UCSD-AML1 (cell line): ENCODE data around the gene CCSER2.
"Not testable (repeated sequence)": the region's sequence is repeated elsewhere in the genome, so short reads cannot be mapped to it uniquely, and the experiment has no call there.

Experiments
- DNase-seq: peaks from one replicate; lab custom pipeline; 2025; ENCODE audit not compliant: unreplicated experiment; lab: John Stamatoyannopoulos, UW

Gene CCSER2

DNA sequence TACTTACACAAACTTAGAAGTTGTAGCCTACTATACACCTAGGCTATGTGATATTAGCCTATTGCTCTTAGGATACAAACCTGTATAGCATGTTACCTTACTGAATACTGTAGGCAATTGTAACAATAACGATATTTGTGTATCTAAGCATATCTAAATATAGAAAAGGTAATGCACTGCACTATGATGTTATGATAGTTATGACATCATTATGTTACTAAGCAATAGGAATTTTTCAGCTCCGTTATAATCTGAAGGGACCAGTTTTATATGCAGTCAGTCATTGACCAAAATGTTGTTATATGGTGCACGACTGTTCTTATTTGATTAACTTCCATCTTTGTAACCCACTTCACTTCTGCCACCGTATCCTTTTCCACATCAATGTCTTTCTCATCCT, 62.0 kb downstream of the CCSER2 start:
- DNase-seq, result no peak

DNA sequence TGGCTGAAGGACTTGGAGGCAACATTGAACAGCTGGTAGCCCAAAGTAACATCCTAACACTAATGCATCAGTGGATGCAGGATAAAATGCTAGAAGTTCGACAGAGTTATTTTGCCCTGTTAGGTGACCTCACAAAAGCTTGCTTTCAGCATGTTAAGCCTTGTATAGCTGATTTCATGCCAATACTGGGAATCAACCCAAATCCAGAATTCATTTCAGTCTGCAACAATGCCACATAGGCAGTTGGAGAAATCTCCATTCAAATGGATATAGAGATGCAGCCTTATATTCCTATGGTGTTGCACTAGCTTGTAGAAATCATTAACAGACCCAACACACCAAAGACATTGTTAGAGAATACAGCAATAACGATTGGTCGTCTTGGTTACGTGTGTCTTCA, 62.9 kb downstream of the CCSER2 start:
- no peak for DNase-seq

DNA sequence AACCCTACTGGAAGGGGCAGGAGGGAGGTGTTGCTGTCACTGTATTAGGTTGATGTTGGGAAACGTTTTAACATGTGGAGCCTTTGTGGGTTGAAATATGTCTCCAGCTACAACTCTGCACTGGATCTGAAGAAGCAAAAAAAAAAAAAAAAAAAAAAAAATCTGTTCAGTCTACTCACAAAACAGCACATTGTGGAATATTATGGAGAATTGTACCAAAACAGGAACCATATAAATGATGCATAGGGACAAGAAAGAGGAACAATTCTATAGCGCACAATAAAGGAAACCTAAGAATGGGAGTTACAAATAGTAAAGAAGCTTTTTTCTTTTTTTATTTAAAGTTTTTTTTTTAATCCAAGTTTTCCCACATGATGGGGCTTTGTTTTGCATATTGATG, 63.8 kb downstream of the CCSER2 start:
- no peak for DNase-seq

DNA sequence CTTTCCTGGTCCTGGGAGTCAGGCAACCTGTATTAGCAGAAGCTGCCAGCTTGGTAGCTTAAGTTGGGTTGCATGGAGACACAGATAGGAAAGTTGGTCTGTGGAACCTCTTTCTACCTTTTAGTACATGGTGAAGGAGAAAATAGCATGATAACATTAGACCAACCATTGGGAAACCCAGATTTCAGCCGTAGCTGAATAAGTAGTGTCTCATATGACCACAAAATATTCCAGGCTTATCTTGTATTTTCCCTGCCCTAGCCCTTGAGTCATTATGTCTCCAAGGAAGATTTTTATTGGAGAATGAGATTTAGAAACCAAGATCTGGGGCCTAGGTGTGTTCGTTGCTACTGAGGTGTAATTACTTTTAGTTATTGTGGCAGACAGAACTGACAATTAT, 67.2 kb downstream of the CCSER2 start:
- no peak for DNase-seq

DNA sequence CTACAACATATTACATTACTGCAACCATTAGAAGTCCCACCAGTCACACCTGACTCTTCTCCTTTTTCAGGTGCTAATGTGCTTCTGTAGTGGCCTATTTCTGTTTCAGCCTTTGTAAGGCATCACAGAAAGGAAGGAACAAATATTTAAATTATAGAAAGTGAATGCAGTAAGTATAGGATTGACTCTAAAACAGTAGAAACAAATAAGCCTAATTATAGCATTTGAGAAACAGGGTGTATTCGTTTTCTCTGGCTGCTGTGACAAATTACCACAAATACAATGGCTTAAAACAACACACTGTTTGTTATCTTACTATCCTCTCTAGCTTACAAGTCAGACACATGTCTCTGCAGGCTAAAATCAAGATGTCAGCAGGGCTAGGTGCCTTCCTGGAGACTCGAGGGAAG, 69.4 kb downstream of the CCSER2 start:
- DNase-seq, result no peak

DNA sequence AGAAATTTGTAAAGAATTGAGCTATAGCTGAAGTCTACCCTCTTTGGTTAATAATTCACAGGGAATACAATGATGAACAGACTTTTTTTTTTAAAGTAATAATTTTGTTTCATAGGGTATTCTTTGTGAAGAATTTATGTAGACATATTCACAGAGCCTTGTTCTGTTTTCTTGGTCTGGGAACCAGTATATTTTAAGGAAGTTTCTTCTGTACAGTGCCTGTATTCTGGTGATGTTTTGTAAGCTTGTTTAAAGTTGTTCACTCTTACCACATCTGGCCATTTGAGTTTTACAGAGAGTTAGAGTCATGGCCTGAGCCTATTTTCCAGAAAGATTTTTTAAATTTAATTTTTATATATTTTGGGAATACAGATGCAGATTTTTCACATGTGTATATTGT, 70.3 kb downstream of the CCSER2 start:
- DNase-seq, result no peak

DNA sequence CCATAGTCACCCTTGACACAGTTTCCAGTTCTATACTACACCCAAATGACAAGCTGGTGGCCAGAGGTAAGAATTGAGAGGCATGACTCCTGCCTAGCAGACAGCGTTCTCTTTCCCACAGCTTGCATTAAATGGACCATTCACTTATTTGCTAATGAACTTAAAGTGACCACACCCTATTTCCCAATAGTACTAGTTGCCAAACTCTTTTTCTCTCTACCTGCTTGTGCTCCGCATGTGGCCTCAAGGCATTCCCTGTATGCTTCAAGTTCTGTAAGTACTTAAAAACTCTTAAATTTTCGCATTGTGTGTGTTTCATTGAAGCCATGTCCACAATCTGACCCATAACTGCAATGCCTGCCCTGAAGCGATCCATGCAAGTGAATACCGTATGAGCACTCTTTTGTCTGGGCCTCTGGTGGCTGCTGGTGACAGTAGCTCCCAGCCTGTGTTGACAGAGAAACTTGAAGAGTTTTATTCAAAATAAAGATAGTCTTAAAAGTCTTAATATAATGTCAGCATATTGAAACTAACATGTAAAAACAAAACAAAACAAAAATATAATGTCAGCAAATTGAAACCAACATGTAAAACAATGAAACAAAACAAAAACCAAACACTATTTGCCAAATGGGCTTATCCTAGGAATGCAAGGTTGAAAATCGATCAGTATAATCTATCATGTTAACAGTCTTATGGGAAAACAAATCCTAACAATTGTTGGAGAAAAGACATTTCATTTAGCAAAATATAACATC, 73.6 kb downstream of the CCSER2 start:
- no peak for DNase-seq

DNA sequence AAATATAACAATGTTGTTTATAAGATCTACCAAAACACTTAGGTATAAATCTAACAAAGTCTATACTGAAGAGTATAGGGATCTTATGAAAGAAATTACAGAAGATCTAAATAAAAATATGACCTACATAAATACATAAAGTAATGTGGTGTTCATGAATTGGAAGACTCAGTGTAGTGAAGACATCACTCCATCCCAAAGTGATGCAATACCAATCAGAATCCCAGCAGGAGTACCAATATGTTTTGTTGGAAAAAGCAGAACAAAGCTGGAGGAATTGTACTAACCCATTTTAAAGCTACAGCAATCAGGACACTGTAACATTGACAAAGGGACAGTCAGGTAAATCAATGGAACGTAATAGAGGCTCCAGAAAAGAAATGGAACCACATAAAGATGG, 76.4 kb downstream of the CCSER2 start:
- DNase-seq, result no peak

DNA sequence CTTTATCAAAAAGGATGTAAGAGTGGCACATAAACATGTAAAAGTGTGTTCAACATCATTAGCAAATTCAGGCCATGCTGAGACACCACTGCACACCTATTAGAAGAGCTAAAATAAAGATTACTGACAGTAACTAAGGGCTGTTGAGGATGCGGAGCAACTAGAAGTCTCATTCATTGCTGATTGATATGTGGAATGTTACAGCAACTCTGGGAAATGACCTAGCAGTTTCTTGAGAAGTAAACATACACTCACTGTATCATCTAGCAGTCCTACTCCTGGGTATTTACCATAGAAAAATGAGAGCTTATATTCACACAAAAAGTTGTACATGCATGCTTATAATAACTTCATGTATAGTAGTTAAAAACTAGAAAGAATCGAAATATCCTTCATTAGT, 77.3 kb downstream of the CCSER2 start:
- DNase-seq, result no peak

DNA sequence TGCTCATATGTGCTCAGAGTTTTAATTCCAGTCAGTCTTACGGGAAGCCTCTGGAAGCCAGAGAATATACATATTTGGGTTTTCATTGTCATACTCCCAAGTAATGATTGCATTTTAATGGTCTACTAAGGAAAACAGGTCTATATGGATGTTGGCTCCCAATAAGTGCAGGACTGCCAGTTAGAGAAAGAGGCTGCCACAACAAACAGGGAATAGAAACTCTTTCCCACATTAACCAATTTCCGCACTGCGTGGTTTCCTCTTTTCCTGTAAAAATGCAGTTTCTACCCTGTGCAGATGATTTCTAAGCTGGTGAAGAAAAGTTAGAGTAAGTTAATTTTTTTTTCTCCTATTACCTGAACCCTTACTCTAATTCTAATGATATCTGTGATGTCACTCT, 78.2 kb downstream of the CCSER2 start:
- no peak for DNase-seq

DNA sequence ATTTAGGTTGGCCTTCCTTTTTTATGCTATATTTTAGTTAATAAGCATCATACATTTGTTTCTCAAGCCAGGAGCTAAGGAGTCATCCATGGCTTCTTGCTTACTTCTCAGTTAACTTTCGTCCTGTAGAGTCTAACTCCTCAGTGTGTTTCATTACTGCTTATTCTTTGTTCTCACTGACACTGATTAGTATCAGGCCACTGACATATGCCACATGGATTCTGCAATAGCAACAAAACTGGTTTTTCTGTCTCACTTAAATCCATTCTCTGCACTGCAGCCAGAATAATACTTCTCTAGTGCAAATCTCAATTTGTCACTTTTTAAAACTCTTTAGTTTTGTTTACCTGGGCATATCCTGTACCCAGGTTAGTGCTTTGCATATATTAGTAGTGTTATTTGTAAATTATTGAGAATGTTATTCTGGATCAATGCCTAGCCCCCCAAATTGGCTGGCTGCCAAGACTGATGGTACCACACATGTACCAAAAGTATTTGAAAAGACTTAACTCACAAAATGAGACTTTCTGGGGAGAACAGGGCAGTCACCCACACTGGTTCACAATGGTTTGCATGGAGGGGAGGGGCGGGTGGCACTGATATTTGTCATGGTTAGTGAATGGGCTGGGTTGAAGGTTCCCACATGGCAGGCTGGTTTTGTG, 79.1 kb downstream of the CCSER2 start:
- DNase-seq, result no peak

DNA sequence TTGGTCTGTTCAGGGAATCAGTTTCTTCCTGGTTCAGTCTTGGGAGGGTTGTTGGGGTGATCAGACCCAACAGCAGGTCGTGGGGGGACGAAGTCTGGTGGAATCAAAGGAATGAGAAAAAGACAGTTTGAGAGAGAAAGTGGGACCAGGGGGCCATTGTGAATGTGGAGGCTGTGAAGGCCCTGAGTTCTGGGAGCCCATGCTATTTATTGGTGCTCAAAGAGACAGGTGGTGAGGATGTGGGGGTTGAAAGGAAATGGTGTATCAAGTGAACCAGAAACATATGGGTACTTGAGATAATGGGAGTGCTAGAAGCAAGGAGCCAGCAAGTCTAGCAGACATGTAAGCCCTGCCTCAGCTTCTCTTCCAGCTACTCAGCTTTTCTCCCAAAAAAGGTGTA, 84.1 kb downstream of the CCSER2 start:
- no peak for DNase-seq

DNA sequence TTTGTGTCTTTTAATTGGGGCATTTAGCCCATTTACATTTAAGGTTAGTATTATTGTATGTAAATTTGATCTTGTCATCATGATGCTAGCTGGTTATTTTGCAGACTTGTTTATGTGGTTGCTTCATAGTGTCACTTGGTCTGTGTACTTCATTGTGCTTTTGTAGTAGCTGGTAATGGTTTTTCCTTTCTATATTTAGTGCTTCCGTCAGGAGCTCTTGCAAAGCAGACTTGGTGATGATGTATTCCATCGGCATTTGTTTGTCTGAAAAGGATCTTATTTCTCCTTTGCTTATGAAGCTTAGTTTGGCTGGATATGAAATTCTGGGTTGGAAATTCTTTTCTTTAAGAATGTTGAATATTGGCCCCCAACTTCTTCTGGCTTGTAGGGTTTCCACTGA, 85.7 kb downstream of the CCSER2 start:
- not testable (repeated sequence) for DNase-seq

DNA sequence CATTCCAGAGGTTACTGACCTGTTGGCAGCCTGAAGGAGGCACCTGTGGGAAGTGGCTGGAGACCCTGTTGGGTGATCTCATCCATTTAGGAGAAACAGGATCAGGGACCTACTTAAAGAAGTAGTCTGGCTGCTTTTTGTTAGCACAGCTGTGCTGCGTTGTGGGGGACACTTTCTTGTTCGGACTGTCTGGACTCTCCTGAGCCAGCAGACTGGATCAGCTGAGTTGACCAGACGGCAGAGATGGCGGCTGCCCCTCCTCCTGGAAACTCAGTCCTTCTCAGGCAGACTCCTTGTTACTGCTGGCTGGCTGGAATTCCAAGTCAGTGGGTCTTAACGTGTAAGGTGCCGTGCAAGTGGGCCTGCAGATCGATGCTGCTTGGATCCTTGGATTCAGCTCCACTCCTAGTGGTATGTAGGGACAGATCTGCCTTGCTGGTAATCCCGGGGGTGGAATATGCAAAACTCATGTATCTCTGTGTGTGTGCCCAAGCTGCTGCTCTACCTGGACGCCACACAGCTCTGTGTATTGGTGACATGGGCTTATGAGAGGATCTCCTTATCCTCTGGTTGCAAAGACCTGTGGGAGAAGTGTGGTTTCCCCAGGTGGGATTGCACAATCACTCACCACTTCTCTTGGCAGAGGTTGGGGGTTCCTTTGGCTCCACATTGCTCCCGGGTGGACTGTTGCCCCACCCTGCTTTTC, 87.3 kb downstream of the CCSER2 start:
- no peak for DNase-seq

DNA sequence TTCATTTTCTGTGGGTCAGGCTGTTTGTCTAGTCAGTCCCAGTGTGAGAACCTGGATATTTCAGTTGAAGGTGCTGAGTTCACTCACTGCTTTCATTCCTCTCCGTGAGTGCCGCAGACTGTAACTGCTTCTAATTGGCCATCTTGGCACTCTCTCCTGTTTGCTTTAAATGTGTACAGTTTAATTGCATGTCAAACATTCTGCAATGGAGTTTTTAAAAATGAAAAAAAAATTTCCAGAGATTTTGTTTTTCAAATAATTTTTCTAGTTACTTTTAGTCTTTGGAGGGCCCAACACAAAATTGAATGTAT, 87.8 kb downstream of the CCSER2 start:
- DNase-seq, result no peak

DNA sequence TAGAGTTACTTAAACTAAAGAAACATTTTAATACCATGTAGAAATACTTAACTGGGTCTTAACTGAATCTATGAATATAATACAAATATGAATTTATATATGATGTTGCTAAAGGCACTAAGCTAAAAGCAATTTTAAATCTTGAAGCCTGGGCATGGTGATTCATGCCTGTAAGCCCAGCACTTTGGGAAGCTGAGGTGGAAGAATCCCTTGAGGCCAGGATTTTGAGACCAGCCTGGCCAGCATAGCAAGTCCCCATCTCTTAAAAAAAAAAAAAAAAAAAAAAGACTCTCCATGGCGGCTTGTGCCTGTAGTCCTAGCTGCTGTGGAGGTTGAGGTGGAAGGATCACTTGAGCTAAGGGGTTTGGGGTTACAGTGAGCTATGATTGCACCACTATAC, 95.3 kb downstream of the CCSER2 start:
- DNase-seq, result no peak

DNA sequence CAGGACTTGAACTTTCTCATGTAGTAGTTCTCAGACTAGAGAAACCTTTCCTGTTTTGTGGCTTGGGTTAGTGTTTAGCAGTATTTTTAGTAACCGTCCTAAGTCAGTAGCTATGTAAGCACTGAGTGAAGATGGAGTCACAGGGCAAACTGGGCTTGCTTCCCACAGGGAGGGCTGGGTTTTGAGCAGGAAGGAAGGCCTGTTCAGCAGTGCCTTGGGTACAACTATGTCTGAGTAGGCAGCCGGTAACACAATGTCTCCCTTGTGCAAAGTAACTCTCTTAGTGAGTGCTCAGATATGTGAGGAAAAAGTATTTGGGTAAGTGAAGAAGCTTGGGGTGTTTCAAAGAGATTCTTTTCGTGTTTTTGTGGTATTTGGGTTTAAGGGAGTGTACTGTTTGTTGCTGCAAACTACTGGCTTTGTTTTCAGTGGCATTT, 96.4 kb downstream of the CCSER2 start:
- DNase-seq, result peak; percentile 69

DNA sequence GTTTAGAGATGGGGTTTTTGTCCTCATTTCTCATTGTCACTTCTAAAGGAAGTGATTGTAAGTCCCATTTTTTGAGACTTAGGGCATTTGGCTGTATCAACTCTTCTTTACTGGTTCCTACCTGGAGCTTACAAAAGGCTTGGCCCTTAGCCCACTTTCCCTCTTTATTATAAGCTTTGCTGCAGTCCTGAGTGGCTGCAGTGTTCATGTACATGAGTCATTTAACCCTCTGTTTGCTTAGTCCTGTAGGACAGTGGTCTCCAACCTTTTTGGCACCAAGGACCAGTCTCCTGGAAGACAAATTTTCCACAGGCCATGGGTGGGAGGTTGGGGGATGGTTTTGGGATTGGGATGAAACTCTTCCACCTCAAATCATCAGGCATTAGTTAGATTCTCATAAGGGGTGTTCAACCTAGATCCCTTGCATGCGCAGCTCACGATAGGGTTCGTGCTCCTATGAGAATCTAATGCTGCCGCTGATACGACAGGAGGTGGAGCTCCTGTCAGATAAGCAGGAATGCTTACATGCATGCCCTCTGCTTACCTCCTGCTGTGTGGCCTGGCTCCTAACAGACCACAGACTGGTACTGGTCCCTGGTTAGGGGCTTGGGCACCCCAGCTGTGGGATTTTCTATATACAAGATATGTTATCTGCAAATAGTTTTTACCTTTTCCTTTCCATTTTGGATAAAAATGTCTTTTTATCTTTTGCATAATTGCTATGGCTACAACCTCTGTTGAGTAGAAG, 99.7 kb downstream of the CCSER2 start:
- no peak for DNase-seq

DNA sequence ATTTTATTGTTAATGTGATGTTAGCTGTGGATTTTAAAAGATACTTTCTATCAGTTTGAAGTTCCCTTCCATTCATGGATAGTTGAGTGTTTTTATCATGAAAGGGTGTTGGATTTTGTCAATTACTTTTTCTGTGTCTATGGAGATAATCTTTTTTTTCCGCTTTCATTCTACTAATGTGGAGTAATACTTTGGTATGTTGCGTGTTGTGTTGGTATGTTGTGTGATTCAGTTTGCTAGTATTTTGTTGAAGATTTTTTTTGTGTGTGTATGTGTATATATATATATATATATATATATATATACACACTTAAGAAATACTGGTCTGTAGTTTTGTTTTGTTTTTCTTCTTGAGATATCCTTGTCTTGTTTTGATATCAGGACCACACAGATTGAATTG, 100.3 kb downstream of the CCSER2 start:
- no peak for DNase-seq

DNA sequence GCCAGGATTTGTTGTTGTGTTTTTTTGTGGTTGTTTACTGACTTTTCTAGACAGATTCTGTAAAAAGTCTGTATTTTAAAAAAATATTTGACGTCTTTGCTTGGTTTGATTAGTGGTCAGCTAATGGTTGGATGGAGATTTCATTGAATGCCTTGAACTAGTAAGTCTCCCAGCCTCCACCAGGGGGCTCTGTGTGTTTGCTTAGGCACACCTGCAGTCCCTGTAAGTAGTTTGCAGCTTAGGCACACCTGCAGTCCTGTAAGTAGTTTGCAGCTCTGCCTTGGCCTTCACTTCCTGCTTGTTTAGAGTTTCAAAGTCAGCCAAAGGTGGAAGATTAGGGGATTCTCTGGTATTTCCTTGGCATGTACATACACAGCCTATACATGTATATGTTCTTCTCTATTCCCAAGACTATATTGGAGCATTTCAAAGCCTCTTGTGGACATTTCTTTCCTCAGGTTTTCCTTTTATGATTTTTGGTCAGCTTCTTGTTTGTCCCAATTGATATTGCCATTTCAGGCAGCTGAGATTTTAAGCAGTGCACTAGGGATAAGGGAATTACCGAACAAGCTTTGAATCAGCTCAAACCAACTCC, 101.6 kb downstream of the CCSER2 start:
- DNase-seq, result peak; percentile 22

DNA sequence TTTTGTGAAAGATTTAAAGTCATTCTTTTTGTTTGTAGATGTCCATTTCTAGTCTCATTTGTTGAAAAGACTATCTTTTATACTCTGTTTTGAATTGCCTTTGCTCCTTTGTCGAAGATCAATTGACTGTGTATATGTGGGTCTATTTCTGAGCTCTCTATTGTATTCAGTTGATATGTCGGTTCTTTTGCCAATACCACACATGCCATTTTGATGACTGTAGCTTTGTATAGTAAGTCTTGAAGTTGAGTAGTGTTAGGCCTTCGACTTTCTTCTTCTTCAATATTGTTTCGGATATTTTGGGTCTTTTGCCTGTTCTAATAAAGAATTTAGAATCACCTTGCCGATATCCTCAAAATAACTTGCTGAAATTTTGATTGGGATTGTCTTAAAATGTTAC, 104.5 kb downstream of the CCSER2 start:
- no peak for DNase-seq
